Spleen (tissue), 7 donors: Measurements from ENCODE around the gene CPE.

Experiments used
- POLR2A ChIP-seq, 3 donors: fragments of 450-650 bp; IDR thresholded peaks; one replicate each; pipeline ENCODE4 v1.5.1; 2017; ENCODE audit warnings: antibody characterized with exemption in 3 of 3, mild to moderate bottlenecking in 1 of 3
- POLR2AphosphoS5 ChIP-seq, 3 donors: sonication (generic); formaldehyde crosslinking; IDR thresholded peaks; one replicate each; pipeline ENCODE4 v1.5.1; 2017; ENCODE audit warnings: antibody characterized with exemption in 3 of 3
- TF ChIP-seq, protein P1 (sequence below), 11 experiments: fragments of 200-600 bp in 7 of 11; fragments of 450-650 bp in 4 of 11; sonication (generic) in 4 of 11; IDR thresholded peaks in 8 of 11; conservative IDR thresholded peaks in 3 of 11; 1 replicate in 7 of 11; 2 replicates in 4 of 11; pipeline versions ENCODE4 v1.4.0 to v1.8.0; 2016 to 2021; ENCODE audit warnings: antibody characterized with exemption in 11 of 11, inconsistent platforms in 4 of 11, mild to moderate bottlenecking in 1 of 11
- donor health status: DM: no; HTN: no; CAD: no; lungs with moderate emphysema.
- donor health status: DM: no; HTN: no; CAD: no.
- donor health status: DM: no; HTN: no; CAD: no.

DNA sequence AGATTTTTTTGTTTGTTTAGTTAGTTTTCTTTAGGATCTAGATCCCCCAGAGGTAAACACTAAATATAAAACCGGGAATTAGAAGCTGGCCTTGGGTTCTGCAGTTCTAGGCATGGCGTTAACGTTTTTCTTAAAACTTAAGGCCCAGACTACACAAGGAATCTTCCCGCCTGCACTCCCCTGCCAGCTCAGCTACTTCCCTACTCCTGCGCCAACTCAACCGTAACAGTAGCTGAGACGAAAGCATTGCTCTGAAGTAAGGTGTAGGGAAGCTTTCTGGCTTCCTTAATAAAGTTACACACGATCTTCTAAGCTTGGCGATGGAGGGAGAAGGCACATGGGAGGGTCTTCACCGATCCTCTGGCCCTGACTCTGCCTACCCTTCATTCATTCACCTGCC lies 37.1 kb downstream of the CPE start:
- TF ChIP-seq, protein P1, sequence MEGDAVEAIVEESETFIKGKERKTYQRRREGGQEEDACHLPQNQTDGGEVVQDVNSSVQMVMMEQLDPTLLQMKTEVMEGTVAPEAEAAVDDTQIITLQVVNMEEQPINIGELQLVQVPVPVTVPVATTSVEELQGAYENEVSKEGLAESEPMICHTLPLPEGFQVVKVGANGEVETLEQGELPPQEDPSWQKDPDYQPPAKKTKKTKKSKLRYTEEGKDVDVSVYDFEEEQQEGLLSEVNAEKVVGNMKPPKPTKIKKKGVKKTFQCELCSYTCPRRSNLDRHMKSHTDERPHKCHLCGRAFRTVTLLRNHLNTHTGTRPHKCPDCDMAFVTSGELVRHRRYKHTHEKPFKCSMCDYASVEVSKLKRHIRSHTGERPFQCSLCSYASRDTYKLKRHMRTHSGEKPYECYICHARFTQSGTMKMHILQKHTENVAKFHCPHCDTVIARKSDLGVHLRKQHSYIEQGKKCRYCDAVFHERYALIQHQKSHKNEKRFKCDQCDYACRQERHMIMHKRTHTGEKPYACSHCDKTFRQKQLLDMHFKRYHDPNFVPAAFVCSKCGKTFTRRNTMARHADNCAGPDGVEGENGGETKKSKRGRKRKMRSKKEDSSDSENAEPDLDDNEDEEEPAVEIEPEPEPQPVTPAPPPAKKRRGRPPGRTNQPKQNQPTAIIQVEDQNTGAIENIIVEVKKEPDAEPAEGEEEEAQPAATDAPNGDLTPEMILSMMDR (IDR thresholded peaks at IDR 0.05 in 8 of 11, conservative IDR thresholded peaks at IDR 0.05 in 3 of 11): no peak
- TF ChIP-seq POLR2A (IDR thresholded peaks at IDR 0.05) (no peak), POLR2AphosphoS5 (IDR thresholded peaks at IDR 0.05) (no peak)
